HG02981 (cell line): ENCODE data around the gene RER1.

Experiments
- ATAC-seq: cut with Tn5 transposase; IDR thresholded peaks from one replicate; pipeline ENCODE4 v1.9.1; 2021; ENCODE audit warnings: mild to moderate bottlenecking, moderate library complexity; ENCODE audit not compliant: unreplicated experiment

The RER1 gene

GRCh38 chr1:2388004-2388913 lies 3.4 kb upstream of the RER1 start:
- ATAC-seq: no peak

GRCh38 chr1:2389644-2390043 lies 2.0 kb upstream of the RER1 start:
- no peak for ATAC-seq

- peak; percentile 10 for ATAC-seq
Measured at GRCh38 chr1:2391931-2392509, 379 bp downstream of the RER1 start.

- ATAC-seq: no peak
Measured at GRCh38 chr1:2392686-2393085, 1.0 kb downstream of the RER1 start.

GRCh38 chr1:2393471-2393877 lies 1.8 kb downstream of the RER1 start:
- ATAC-seq: no peak

- ATAC-seq: no peak
Measured at GRCh38 chr1:2394220-2394619, 2.6 kb downstream of the RER1 start.

- ATAC-seq: no peak
Measured at GRCh38 chr1:2394761-2395160, 3.1 kb downstream of the RER1 start.

GRCh38 chr1:2395245-2395644 lies 3.6 kb downstream of the RER1 start:
- no peak for ATAC-seq

- ATAC-seq: no peak
Measured at GRCh38 chr1:2396059-2396458, 4.4 kb downstream of the RER1 start.

GRCh38 chr1:2396476-2396875 lies 4.8 kb downstream of the RER1 start:
- ATAC-seq: no peak

- no peak for ATAC-seq
Measured at GRCh38 chr1:2397007-2397679, 5.5 kb downstream of the RER1 start.

GRCh38 chr1:2398871-2399270 lies 7.2 kb downstream of the RER1 start:
- ATAC-seq: no peak

- no peak for ATAC-seq
Measured at GRCh38 chr1:2399890-2400575, 8.4 kb downstream of the RER1 start.

- ATAC-seq: no peak
Measured at GRCh38 chr1:2400576-2400909, 8.9 kb downstream of the RER1 start.

GRCh38 chr1:2400950-2401649 lies 9.5 kb downstream of the RER1 start:
- no peak for ATAC-seq

- ATAC-seq: no peak
Measured at GRCh38 chr1:2402420-2402819, 10.8 kb downstream of the RER1 start.

- ATAC-seq: no peak
Measured at GRCh38 chr1:2403273-2403672, 11.6 kb downstream of the RER1 start.

GRCh38 chr1:2404142-2404889 lies 12.7 kb downstream of the RER1 start:
- ATAC-seq: no peak

GRCh38 chr1:2404890-2405511 lies 13.4 kb downstream of the RER1 start:
- ATAC-seq: no peak
